OCI-LY1 (cell line): ENCODE measurements around the gene UNC80.

Source experiments
- CTCF ChIP-seq: fragments of 200-600 bp; sonication (generic), shearing (Covaris generic); IDR thresholded peaks from 2 replicates; pipeline ENCODE4 v1.5.1; 2017; ENCODE audit warnings: mild to moderate bottlenecking, antibody characterized with exemption, low read length, moderate library complexity, mixed read lengths
- EZH2 ChIP-seq: fragments of 200-600 bp; sonication (generic), shearing (Covaris generic); IDR thresholded peaks from 2 replicates; pipeline ENCODE4 v1.8.0; 2017; ENCODE audit warnings: borderline replicate concordance, mixed run types, mild to moderate bottlenecking, antibody characterized with exemption, low read length, moderate library complexity, mixed read lengths

DNA sequence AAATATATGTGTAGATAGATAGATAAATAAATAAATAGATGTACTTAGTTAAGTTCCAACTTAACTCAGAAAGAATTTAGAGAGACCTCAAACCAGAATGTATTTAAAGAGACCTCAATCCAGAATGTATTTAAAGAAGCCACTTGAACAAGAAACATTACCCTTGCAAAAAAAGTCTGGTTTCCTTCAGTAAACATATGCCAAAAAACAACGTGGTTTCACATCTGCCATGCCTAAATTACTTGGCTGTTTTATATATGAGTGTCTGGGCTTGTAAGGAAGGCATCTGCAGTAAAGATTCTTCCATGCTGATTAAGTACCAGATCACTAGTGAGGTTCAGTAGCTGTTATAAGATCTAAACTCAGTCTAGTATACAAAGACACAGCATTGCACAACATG lies 201.7 kb downstream of the UNC80 start:
- TF ChIP-seq CTCF (no peak), EZH2 (no peak)
